K562 (cell line): ENCODE measurements around the gene DYNLT4. TPM values are rescaled to one million over a fixed set of nuclear protein-coding genes. Genes with fewer than 3 reads are reported as not detected.

Source experiments
- ATAC-seq: fragments of 200-7000 bp; cut with Tn5 transposase; 3 replicates; pipeline ENCODE4 v1.9.1; 2020; ENCODE audit warnings: moderate library complexity
- BruUV-seq: library from RNA; stranded (reverse); fragments of 400-500 nt; replicated peaks from 2 replicates; lab custom pipeline; 2021; lab: Mats Ljungman, UMichigan
- CTCF ChIA-PET: fragments of 300-600 bp; formaldehyde crosslinking; extraction: SDS; loops from one replicate; lab custom pipeline; 2021; ENCODE audit warnings: low intra/inter-chr PET ratio; lab: Yijun Ruan, JAX
- POLR2A ChIA-PET: fragments of 300-600, 350-650 bp; sonication (Branson Sonifier 250); formaldehyde crosslinking; extraction: SDS; loops from one replicate; lab custom pipeline; 2021; ENCODE audit warnings: antibody characterized with exemption, inconsistent platforms; lab: Yijun Ruan, JAX
- DNase-seq, 4 experiments: peaks; one replicate each; pipeline versions ENCODE4 v3.0.0 to v3.0.0-alpha.2; 2011 to 2018; ENCODE audit warnings: low spot score in 3 of 4, mixed read lengths in 3 of 4; ENCODE audit errors: extremely low read depth in 1 of 4
- FAIRE-seq: peaks from 2 replicates; lab custom pipeline; 2011; peaks lifted over from hg19 to GRCh38; lab: Jason Lieb, UNC
- H2AFZ ChIP-seq: 2 replicates; pipeline ENCODE4 v1.6.0; 2011; ENCODE audit warnings: low read depth, low read length, control low read depth, inconsistent platforms
- H3K27ac ChIP-seq: fragments of 200-600 bp; 3 replicates; pipeline ENCODE4 v1.8.0; 2011; ENCODE audit warnings: low read depth, mild to moderate bottlenecking, control low read depth, inconsistent platforms, low read length, moderate library complexity, mixed read lengths; ENCODE audit errors: extremely low read depth
- H3K27me3 ChIP-seq, 2 experiments: fragments of 300-600 bp in 1 of 2; 2 replicates in 1 of 2; 3 replicates in 1 of 2; pipeline versions ENCODE4 v1.6.0 to v1.8.0; 2011; ENCODE audit warnings: inconsistent platforms in 2 of 2, low read length in 2 of 2, mild to moderate bottlenecking in 1 of 2, mixed read lengths in 1 of 2, moderate library complexity in 1 of 2; ENCODE audit not compliant: control insufficient read depth in 2 of 2, insufficient read depth in 2 of 2
- H3K36me3 ChIP-seq: fragments of 300-600 bp; 3 replicates; pipeline ENCODE4 v1.8.0; 2011; ENCODE audit warnings: mild to moderate bottlenecking, low read length, inconsistent platforms; ENCODE audit not compliant: control insufficient read depth, insufficient read depth
- H3K4me1 ChIP-seq, 2 experiments: fragments of 200-600 bp in 1 of 2; replicated peaks in 1 of 2; 2 replicates in 1 of 2; 3 replicates in 1 of 2; pipeline versions ENCODE4 v1.5.1 to v1.8.0; 2011; ENCODE audit warnings: inconsistent platforms in 2 of 2, low read length in 2 of 2, mild to moderate bottlenecking in 1 of 2, mixed read lengths in 1 of 2, moderate library complexity in 1 of 2; ENCODE audit not compliant: control insufficient read depth in 2 of 2, insufficient read depth in 2 of 2
- H3K4me2 ChIP-seq: 2 replicates; pipeline ENCODE4 v1.6.1; 2011; ENCODE audit warnings: low read length, control low read depth, inconsistent platforms, mixed read lengths; ENCODE audit not compliant: insufficient read depth
- H3K4me3 ChIP-seq: fragments of 200-600 bp; sonication (generic), shearing (Covaris generic); 2 replicates; pipeline ENCODE4 v1.5.1; 2016; ENCODE audit warnings: control low read depth, inconsistent platforms
- H3K79me2 ChIP-seq: fragments of 200-600 bp; 3 replicates; pipeline ENCODE4 v1.8.0; 2011; ENCODE audit warnings: low read length, inconsistent platforms; ENCODE audit not compliant: control insufficient read depth, insufficient read depth
- H3K9ac ChIP-seq, 2 experiments: 2 replicates each; pipeline versions ENCODE4 v1.6.0 to v1.6.1; 2011; ENCODE audit warnings: low read depth in 2 of 2, low read length in 2 of 2, control low read depth in 1 of 2, inconsistent platforms in 1 of 2, mild to moderate bottlenecking in 1 of 2, mixed read lengths in 1 of 2; ENCODE audit not compliant: insufficient read depth in 1 of 2
- H3K9me1 ChIP-seq: one replicate; pipeline ENCODE4 v1.6.0; 2011; ENCODE audit warnings: inconsistent platforms, mild to moderate bottlenecking, low read length, moderate library complexity; ENCODE audit not compliant: control insufficient read depth, insufficient read depth
- H3K9me3 ChIP-seq: replicated peaks from 2 replicates; pipeline ENCODE4 v1.5.1; 2011; ENCODE audit warnings: low read depth, low read length, inconsistent platforms; ENCODE audit not compliant: control insufficient read depth, insufficient read depth
- H4K20me1 ChIP-seq: replicated peaks from 2 replicates; pipeline ENCODE4 v1.6.1; 2011; ENCODE audit warnings: low read length, inconsistent platforms, mixed read lengths; ENCODE audit not compliant: control insufficient read depth, insufficient read depth
- E2F3 ChIP-seq: fragments of 250-450 bp; sonication (Bioruptor Pico); IDR thresholded peaks from 2 replicates; pipeline ENCODE4 v1.4.0; 2020; ENCODE audit warnings: mild to moderate bottlenecking
- EWSR1 ChIP-seq: fragments of 450-650 bp; IDR thresholded peaks from 2 replicates; pipeline ENCODE4 v1.6.1; 2018; ENCODE audit warnings: borderline replicate concordance, mild to moderate bottlenecking, low read depth, moderate library complexity; ENCODE audit not compliant: partially characterized antibody
- GTF2F1 ChIP-seq: IDR thresholded peaks from 2 replicates; pipeline ENCODE4 v1.6.1; 2011; ENCODE audit warnings: low read depth, low read length, improper control_type of control experiment
- HEY1 ChIP-seq: fragments of 250-450 bp; sonication (Bioruptor Pico); IDR thresholded peaks from 2 replicates; pipeline ENCODE4 v1.5.0; 2020; ENCODE audit warnings: mild to moderate bottlenecking, moderate library complexity, borderline replicate concordance
- KLF1 ChIP-seq: fragments of 450-650 bp; IDR thresholded peaks from 2 replicates; pipeline ENCODE4 v1.6.1; 2016; ENCODE audit warnings: missing genetic modification characterization, missing compliant biosample characterization
- NR1H2 ChIP-seq: sonication (generic); formaldehyde crosslinking; IDR thresholded peaks from 2 replicates; pipeline ENCODE4 v1.4.0; 2020; ENCODE audit warnings: mild to moderate bottlenecking, missing genetic modification reagents
- POLR2A ChIP-seq: fragments of 450-650 bp; conservative IDR thresholded peaks from 2 replicates; pipeline ENCODE4 v1.6.1; 2016
- POLR2G ChIP-seq: fragments of 200-400 bp; formaldehyde crosslinking; IDR thresholded peaks from 2 replicates; pipeline ENCODE4 v1.6.1; 2017; ENCODE audit warnings: low read depth, mild to moderate bottlenecking, antibody characterized with exemption, low read length, moderate library complexity
- SAFB ChIP-seq: fragments of 200-400 bp; formaldehyde crosslinking; IDR thresholded peaks from 2 replicates; pipeline ENCODE4 v1.6.1; 2017; ENCODE audit warnings: low read depth, low read length, borderline replicate concordance
- SIN3A ChIP-seq, 2 experiments: fragments of 150-350 bp in 1 of 2; IDR thresholded peaks; 2 replicates each; pipeline ENCODE4 v1.6.1; 2011 to 2016; ENCODE audit warnings: borderline replicate concordance in 2 of 2, low read depth in 2 of 2, low read length in 2 of 2, mild to moderate bottlenecking in 2 of 2, moderate library complexity in 2 of 2; ENCODE audit not compliant: control insufficient read depth in 1 of 2
- SREBF1 ChIP-seq: fragments of 150-350 bp; IDR thresholded peaks from 2 replicates; pipeline ENCODE4 v1.6.1; 2014; ENCODE audit warnings: antibody characterized with exemption, low read depth, low read length, borderline replicate concordance
- TOE1 ChIP-seq, 2 experiments: fragments of 450-650 bp in 1 of 2; sonication (generic) in 1 of 2; formaldehyde crosslinking in 1 of 2; IDR thresholded peaks; 2 replicates each; pipeline versions ENCODE4 v1.7.1 to v1.8.0; 2016 to 2022; ENCODE audit warnings: borderline replicate concordance in 2 of 2, mild to moderate bottlenecking in 2 of 2, antibody characterized with exemption in 1 of 2, inconsistent platforms in 1 of 2, low read depth in 1 of 2, missing genetic modification reagents in 1 of 2, moderate library complexity in 1 of 2
- WGBS: fragments of 100-300 bp; shearing (Covaris generic); methylation state at CpG from one replicate; pipeline ENCODE4 v1.1.6; 2016; ENCODE audit warnings: low coverage, mixed read lengths; ENCODE audit not compliant: insufficient coverage; ENCODE audit errors: missing lambda C conversion rate; 5-methylcytosine and 5-hydroxymethylcytosine counted together
- in situ Hi-C: fragments of 300-500 bp; cut with MboI; formaldehyde crosslinking; loops from 4 replicates; pipeline ENCODE4 v1.15.0; 2018; ENCODE audit warnings: inconsistent platforms, mixed read lengths
- intact Hi-C: fragments of 100-400 bp; cut with micrococcal nuclease; formaldehyde crosslinking; loops from 2 replicates; pipeline ENCODE4 v1.14.2; 2022
- polyA plus RNA-seq, 8 experiments: library from polyadenylated mRNA; depleted of rRNA in 4 of 8; stranded (reverse) in 5 of 8; unstranded in 3 of 8; fragments of >200 nt; fragmentation: Nextera tagmentation in 2 of 8; fragmentation: Illumina TruSeq in 1 of 8; extraction: Ambion mirVana in 2 of 8; extraction: Trizol in 1 of 8; gene quantifications; 2 replicates each; pipeline versions ENCODE4 v1.2.1 to v1.2.3, GENCODE V29; 2011 to 2014; ENCODE audit warnings: inconsistent platforms in 1 of 8, missing spikeins in 1 of 8
- total RNA-seq, 7 experiments: library from RNA; depleted of rRNA in 6 of 7; stranded (reverse); fragments of >200 nt in 6 of 7; fragmentation: Illumina TruSeq in 2 of 7; extraction: Trizol in 2 of 7; gene quantifications; 2 replicates each; pipeline versions ENCODE4 v1.2.1 to v1.2.3, GENCODE V29; 2011 to 2021; ENCODE audit warnings: low replicate concordance in 1 of 7
- TF ChIP-seq, protein P1 (sequence below): sonication (generic); formaldehyde crosslinking; IDR thresholded peaks from 2 replicates; pipeline ENCODE4 v1.5.0; 2020; ENCODE audit warnings: missing genetic modification reagents
- TF ChIP-seq, protein P2 (sequence below), 2 experiments: fragments of 450-650 bp; conservative IDR thresholded peaks; 2 replicates each; pipeline ENCODE4 v1.6.1; 2017; ENCODE audit warnings: mild to moderate bottlenecking in 2 of 2, moderate library complexity in 2 of 2

Gene DYNLT4
- total and polyA plus RNA-seq, 9 of the 15 experiments (the other 6 are each of a cell fraction or from before 2014, with no cell fraction given) = 0.29 to 0.73 TPM; not detected in 7

DNA sequence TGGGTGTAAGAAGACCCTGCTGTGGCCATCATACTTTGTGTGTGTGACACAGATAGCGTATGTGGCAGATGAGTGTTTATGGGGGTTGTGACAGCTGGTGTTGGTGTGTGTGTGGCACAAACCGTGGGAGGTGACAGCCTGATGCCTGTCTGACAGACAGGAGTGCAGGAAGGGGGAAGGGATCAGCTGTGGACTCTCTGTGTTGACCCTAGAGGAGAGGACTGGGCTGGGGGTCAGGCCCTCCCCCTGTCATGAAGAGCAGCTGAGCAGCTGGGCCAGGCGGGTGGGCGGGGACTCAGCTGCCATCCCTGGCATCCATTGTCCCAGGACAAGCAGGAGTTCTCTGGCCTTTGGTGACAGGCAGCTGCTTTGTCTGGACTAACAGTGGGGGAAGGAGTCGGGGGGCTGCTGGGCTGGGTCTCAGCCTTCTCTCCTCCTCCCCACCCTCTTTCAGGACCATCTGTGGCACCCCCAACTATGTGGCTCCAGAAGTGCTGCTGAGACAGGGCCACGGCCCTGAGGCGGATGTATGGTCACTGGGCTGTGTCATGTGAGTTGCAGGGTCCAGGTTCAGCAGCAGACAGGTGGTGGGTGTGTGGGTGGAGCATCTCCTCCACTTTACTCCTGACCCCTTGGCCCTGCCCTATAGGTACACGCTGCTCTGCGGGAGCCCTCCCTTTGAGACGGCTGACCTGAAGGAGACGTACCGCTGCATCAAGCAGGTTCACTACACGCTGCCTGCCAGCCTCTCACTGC, 4.7 kb downstream of the DYNLT4 start (continued):
- TF ChIP-seq SIN3A (IDR thresholded peaks at IDR 0.05; ENCODE audit: borderline replicate concordance in 2 of 2, control insufficient read depth in 1 of 2, low read depth in 2 of 2, low read length in 2 of 2) = peak in 1 of 2 experiments; percentile 18; a peak in 1 of 4 replicates
- peak; percentile 30; the same call in 1 of the 2 replicates for TF ChIP-seq KLF1 (tag)
- TF ChIP-seq POLR2G = peak; percentile 56; the same call in 1 of the 2 replicates

DNA sequence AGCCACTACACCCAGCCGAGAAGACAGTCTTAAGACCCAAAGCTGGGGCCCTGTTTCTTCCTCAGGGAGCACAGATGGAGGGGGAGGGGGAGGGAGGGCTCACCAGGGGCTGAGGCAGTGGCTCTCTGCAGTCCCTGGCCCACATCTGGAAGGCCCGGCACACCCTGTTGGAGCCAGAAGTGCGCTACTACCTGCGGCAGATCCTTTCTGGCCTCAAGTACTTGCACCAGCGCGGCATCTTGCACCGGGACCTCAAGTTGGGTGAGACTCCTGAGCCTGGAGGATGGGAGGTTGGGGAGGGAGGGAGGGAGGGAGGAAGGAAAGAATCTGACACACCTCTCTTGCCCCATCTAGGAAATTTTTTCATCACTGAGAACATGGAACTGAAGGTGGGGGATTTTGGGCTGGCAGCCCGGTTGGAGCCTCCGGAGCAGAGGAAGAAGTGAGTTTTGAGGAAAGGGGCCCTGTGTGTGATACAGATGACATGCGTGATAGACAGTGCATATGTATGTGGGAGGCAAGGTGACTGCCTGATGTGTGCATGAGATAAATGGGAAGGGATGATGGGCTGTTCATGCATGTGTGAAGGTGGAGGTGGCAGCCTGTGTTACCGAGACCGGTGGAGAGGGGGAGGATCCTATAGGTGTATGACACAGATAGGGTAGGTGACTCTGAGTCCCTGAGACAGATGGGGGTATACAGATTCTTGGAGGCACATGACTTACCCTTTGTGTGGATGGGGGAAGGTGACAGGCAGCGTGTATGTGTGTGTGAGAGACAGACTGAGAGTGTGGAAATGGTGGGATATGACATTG, 5.5 kb downstream of the DYNLT4 start:
- Histone ChIP-seq H3K4me1 (peaks cover 28 to 65% of the 10 kb centered on the region in 2 experiments), H3K9me3 (no peaks in the 10 kb centered on the region), H3K27ac (peak overlapping the region; percentile 6; the same call in 2 of the 3 replicates), H4K20me1 (no peaks in the 10 kb centered on the region), H3K4me2 (peak overlapping the region; percentile 80), H3K9me1 (peaks cover 5% of the 10 kb centered on the region), H3K27me3 (no peaks in the 10 kb centered on the region; a peak in 1 of 5 replicates), H3K79me2 (peaks cover 22% of the 10 kb centered on the region), H3K9ac (peak overlapping the region; percentile 24 to 86; a peak in 3 of 4 replicates), H3K36me3 (peaks cover 48% of the 10 kb centered on the region), H3K4me3 (peak overlapping the region; percentile 77), H2AFZ (no peak overlapping the region)
- 25% methylated on average over 12 of the region's 13 CpGs for WGBS
- FAIRE-seq (peak; percentile 88), DNase-seq (peak in 3 of 4 experiments; percentile 56 to 66 (median 64)), ATAC-seq (no peak)
- intact Hi-C loops (loop anchor here (2.0 to 10.0 kb wide), 2 partner anchors 17 to 167 kb away; no protein-coding TSS in a partner anchor), in situ Hi-C loops (loop anchor here (10.0 kb wide), 1 partner anchor 693 kb away; the partner anchor contains the start of gene TESK2)
- BruUV-seq = TSS peak; percentile 63
- ChIA-PET POLR2A (interaction anchor here (0.7 to 16.9 kb wide), 5 partner anchors 17 to 211 kb away, joined by 3 to 594 read pairs (median 4); partner anchors contain the start of gene UROD), CTCF (no interaction called here)
- TF ChIP-seq E2F3 (CRISPR knock-in tag) = no peak
- TF ChIP-seq POLR2A = peak; percentile 48; the same call in 1 of the 2 replicates
- no peak for TF ChIP-seq EWSR1
- TF ChIP-seq GTF2F1 = no peak
- TF ChIP-seq NR1H2 (CRISPR knock-in tag) = 0 out of 2 replicates have a peak, but pooled peaks have one; percentile 57
- TF ChIP-seq, protein P1, sequence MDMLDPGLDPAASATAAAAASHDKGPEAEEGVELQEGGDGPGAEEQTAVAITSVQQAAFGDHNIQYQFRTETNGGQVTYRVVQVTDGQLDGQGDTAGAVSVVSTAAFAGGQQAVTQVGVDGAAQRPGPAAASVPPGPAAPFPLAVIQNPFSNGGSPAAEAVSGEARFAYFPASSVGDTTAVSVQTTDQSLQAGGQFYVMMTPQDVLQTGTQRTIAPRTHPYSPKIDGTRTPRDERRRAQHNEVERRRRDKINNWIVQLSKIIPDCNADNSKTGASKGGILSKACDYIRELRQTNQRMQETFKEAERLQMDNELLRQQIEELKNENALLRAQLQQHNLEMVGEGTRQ (CRISPR knock-in tag) = no peak
- no peak for TF ChIP-seq SAFB
- peak; percentile 47; the same call in 1 of the 2 replicates for TF ChIP-seq TOE1 (IDR thresholded peaks at IDR 0.05; ENCODE audit: borderline replicate concordance)
- TF ChIP-seq TOE1 (CRISPR knock-in tag; IDR thresholded peaks at IDR 0.05; ENCODE audit: borderline replicate concordance, low read depth) = no peak
- no peak for TF ChIP-seq SREBF1
- TF ChIP-seq, protein P2, sequence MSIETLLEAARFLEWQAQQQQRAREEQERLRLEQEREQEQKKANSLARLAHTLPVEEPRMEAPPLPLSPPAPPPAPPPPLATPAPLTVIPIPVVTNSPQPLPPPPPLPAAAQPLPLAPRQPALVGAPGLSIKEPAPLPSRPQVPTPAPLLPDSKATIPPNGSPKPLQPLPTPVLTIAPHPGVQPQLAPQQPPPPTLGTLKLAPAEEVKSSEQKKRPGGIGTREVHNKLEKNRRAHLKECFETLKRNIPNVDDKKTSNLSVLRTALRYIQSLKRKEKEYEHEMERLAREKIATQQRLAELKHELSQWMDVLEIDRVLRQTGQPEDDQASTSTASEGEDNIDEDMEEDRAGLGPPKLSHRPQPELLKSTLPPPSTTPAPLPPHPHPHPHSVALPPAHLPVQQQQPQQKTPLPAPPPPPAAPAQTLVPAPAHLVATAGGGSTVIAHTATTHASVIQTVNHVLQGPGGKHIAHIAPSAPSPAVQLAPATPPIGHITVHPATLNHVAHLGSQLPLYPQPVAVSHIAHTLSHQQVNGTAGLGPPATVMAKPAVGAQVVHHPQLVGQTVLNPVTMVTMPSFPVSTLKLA (conservative IDR thresholded peaks at IDR 0.05) = 0 out of 4 replicates have a peak, but pooled peaks have one; percentile 16 to 49
- no peak for TF ChIP-seq HEY1 (CRISPR knock-in tag)
